Measurements from ENCODE around the gene THOP1. TPM values are rescaled to one million over a fixed set of nuclear protein-coding genes. Genes with fewer than 3 reads are reported as not detected.

THOP1 gene
- total RNA-seq, 4 donors from 2014 or later = 29.7 to 79.0 (median 58.9) TPM

- Histone ChIP-seq H3K4me3 (replicated peaks in 1 of 3) (peak overlapping the region; percentile 56 to 98 (median 75)), H3K36me3 (no peaks in the 10 kb centered on the region), H3K27ac (peak overlapping the region in 1 of 3 donors; percentile 58), H3K9me3 (no peaks in the 10 kb centered on the region), H3K27me3 (no peaks in the 10 kb centered on the region), H3K4me1 (peaks cover 8 to 14% of the 10 kb centered on the region in 2 donors)
- WGBS, 2 donors = 7 to 8% methylated on average over 14 to 22 of the region's 62 CpGs
- intact Hi-C loops (cut with DNase I) = no loop called here
- DNase-seq = no peak
- no peak for TF ChIP-seq POLR2A (IDR thresholded peaks at IDR 0.05)
- no peak for TF ChIP-seq CTCF (IDR thresholded peaks at IDR 0.05)
Measured at GRCh38 chr19:2841855-2842574, 56.7 kb downstream of the THOP1 start.

GRCh38 chr19:2845107-2845506 is 59.8 kb downstream of the THOP1 start:
- peaks cover 8 to 14% of the 10 kb centered on the region in 2 donors for H3K4me1 ChIP-seq
- 98% methylated on average over 2 of the region's 2 CpGs for WGBS, 2 donors
- no peak overlapping the region for H3K4me3 ChIP-seq (replicated peaks in 1 of 3)
- no peak for DNase-seq
- H3K27ac ChIP-seq = no peak overlapping the region
- no peaks in the 10 kb centered on the region for H3K36me3 ChIP-seq
- TF ChIP-seq CTCF (IDR thresholded peaks at IDR 0.05) (no peak), POLR2A (IDR thresholded peaks at IDR 0.05) (no peak)
- no peaks in the 10 kb centered on the region for H3K9me3 ChIP-seq
- intact Hi-C loops (cut with DNase I) = no loop called here
- no peaks in the 10 kb centered on the region for H3K27me3 ChIP-seq

GRCh38 chr19:2846180-2846894 is 61.0 kb downstream of the THOP1 start:
- H3K36me3 ChIP-seq = peaks cover 7 to 9% of the 10 kb centered on the region in 2 donors
- DNase-seq = no peak
- H3K4me1 ChIP-seq = peaks cover 8 to 14% of the 10 kb centered on the region in 2 donors
- no peak overlapping the region for H3K27ac ChIP-seq
- 85 to 89% methylated on average over 11 to 13 of the region's 13 CpGs for WGBS, 2 donors
- TF ChIP-seq POLR2A (IDR thresholded peaks at IDR 0.05) (no peak), CTCF (IDR thresholded peaks at IDR 0.05) (no peak)
- H3K27me3 ChIP-seq = no peaks in the 10 kb centered on the region
- H3K9me3 ChIP-seq = no peaks in the 10 kb centered on the region
- intact Hi-C loops (cut with DNase I) = no loop called here
- no peak overlapping the region for H3K4me3 ChIP-seq (replicated peaks in 1 of 3)

- Histone ChIP-seq H3K4me1 (peaks cover 3 to 8% of the 10 kb centered on the region in 2 donors), H3K9me3 (no peaks in the 10 kb centered on the region), H3K4me3 (replicated peaks in 1 of 3) (no peak overlapping the region), H3K36me3 (peaks cover 18 to 21% of the 10 kb centered on the region in 2 donors), H3K27ac (no peak overlapping the region), H3K27me3 (no peaks in the 10 kb centered on the region)
- no peak for DNase-seq
- intact Hi-C loops (cut with DNase I) = no loop called here
- 94 to 96% methylated on average over 3 of the region's 3 CpGs for WGBS, 2 donors
- TF ChIP-seq POLR2A (IDR thresholded peaks at IDR 0.05) (no peak), CTCF (IDR thresholded peaks at IDR 0.05) (no peak)
Measured at GRCh38 chr19:2847507-2847906, 62.2 kb downstream of the THOP1 start.

GRCh38 chr19:2848616-2849015 is 63.3 kb downstream of the THOP1 start:
- Histone ChIP-seq H3K36me3 (peaks cover 30 to 32% of the 10 kb centered on the region in 2 donors), H3K27me3 (no peaks in the 10 kb centered on the region), H3K4me1 (peaks cover 0 to 2% of the 10 kb centered on the region in 2 donors), H3K27ac (no peak overlapping the region), H3K4me3 (replicated peaks in 1 of 3) (no peak overlapping the region), H3K9me3 (no peaks in the 10 kb centered on the region)
- DNase-seq = no peak
- WGBS, 2 donors = 86 to 89% methylated on average over 4 of the region's 4 CpGs
- no peak for TF ChIP-seq CTCF (IDR thresholded peaks at IDR 0.05)
- TF ChIP-seq POLR2A (IDR thresholded peaks at IDR 0.05) = no peak
- intact Hi-C loops (cut with DNase I) = no loop called here

All from thyroid gland (tissue), 4 donors.